Keratinocyte (primary cell): ENCODE results near the gene SPATA20. TPM values are rescaled to one million over a fixed set of nuclear protein-coding genes. Genes with fewer than 3 reads are reported as not detected.

ENCODE experiments used
- DNase-seq: peaks from one replicate; pipeline ENCODE4 v3.0.0-alpha.2; 2011; ENCODE audit warnings: low read depth, missing footprints, low spot score
- FAIRE-seq: peaks from 2 replicates; lab custom pipeline; 2011; peaks lifted over from hg19 to GRCh38; lab: Jason Lieb, UNC
- H2AFZ ChIP-seq: 2 replicates; pipeline ENCODE4 v1.6.0; 2012; ENCODE audit warnings: low read length, control low read depth, inconsistent platforms; ENCODE audit not compliant: control insufficient read depth
- H3K27ac ChIP-seq: 2 replicates; pipeline ENCODE4 v1.5.1; 2011; ENCODE audit warnings: low read length; ENCODE audit not compliant: control insufficient read depth, insufficient read depth
- H3K27me3 ChIP-seq: 3 replicates; pipeline ENCODE4 v1.6.0; 2011; ENCODE audit warnings: low read length; ENCODE audit not compliant: control insufficient read depth, insufficient read depth; ENCODE audit errors: extremely low read depth
- H3K36me3 ChIP-seq, 2 experiments: 2 replicates in 1 of 2; 3 replicates in 1 of 2; pipeline ENCODE4 v1.5.1; 2011; ENCODE audit warnings: low read length in 2 of 2, mild to moderate bottlenecking in 1 of 2; ENCODE audit not compliant: control insufficient read depth in 2 of 2, insufficient read depth in 2 of 2; ENCODE audit errors: extremely low read depth in 1 of 2
- H3K4me1 ChIP-seq: 3 replicates; pipeline ENCODE4 v1.5.1; 2011; ENCODE audit warnings: low read length; ENCODE audit not compliant: control insufficient read depth, insufficient read depth; ENCODE audit errors: extremely low read depth
- H3K4me2 ChIP-seq: 3 replicates; pipeline ENCODE4 v1.6.0; 2011; ENCODE audit warnings: low read depth, low read length; ENCODE audit not compliant: control insufficient read depth, insufficient read depth; ENCODE audit errors: extremely low read depth
- H3K4me3 ChIP-seq, 3 experiments: fragments of 200-600 bp in 1 of 3; sonication (generic) in 1 of 3; 2 replicates in 2 of 3; 3 replicates in 1 of 3; pipeline ENCODE4 v1.5.1; 2011 to 2016; ENCODE audit warnings: low read length in 3 of 3, mild to moderate bottlenecking in 3 of 3, control low read depth in 2 of 3, inconsistent platforms in 1 of 3, low read depth in 1 of 3, mixed read lengths in 1 of 3, mixed run types in 1 of 3, moderate library complexity in 1 of 3; ENCODE audit not compliant: control insufficient read depth in 2 of 3, insufficient read depth in 2 of 3; ENCODE audit errors: extremely low read depth in 1 of 3
- H3K79me2 ChIP-seq: 2 replicates; pipeline ENCODE4 v1.6.0; 2012; ENCODE audit warnings: low read length; ENCODE audit not compliant: control insufficient read depth, insufficient read depth
- H3K9ac ChIP-seq: 3 replicates; pipeline ENCODE4 v1.6.0; 2011; ENCODE audit warnings: low read length; ENCODE audit not compliant: control insufficient read depth, insufficient read depth; ENCODE audit errors: extremely low read depth
- H3K9me1 ChIP-seq: 3 replicates; pipeline ENCODE4 v1.6.0; 2011; ENCODE audit warnings: low read length; ENCODE audit not compliant: control insufficient read depth, insufficient read depth; ENCODE audit errors: extremely low read depth
- H3K9me3 ChIP-seq: 2 replicates; pipeline ENCODE4 v1.5.1; 2012; ENCODE audit warnings: low read depth, low read length; ENCODE audit not compliant: control insufficient read depth
- H4K20me1 ChIP-seq: 3 replicates; pipeline ENCODE4 v1.6.0; 2011; ENCODE audit warnings: low read length; ENCODE audit not compliant: control insufficient read depth, insufficient read depth; ENCODE audit errors: extremely low read depth
- CTCF ChIP-seq, 3 experiments: IDR thresholded peaks in 1 of 3; conservative IDR thresholded peaks in 1 of 3; optimal IDR thresholded peaks in 1 of 3; 2 replicates in 2 of 3; 3 replicates in 1 of 3; pipeline versions ENCODE3 to v1.5.1; 2011; ENCODE audit warnings: low read length in 3 of 3, mild to moderate bottlenecking in 3 of 3, moderate library complexity in 2 of 3, control low read depth in 1 of 3, inconsistent platforms in 1 of 3; ENCODE audit not compliant: insufficient read depth in 2 of 3; ENCODE audit errors: extremely low read depth in 1 of 3
- EZH2 ChIP-seq: IDR thresholded peaks from one replicate; pipeline ENCODE4 v1.6.1; 2012; ENCODE audit warnings: inconsistent platforms, mild to moderate bottlenecking, low read length, moderate library complexity
- dilution Hi-C: fragments of 300-500 bp; cut with MboI; formaldehyde crosslinking; loops from one replicate; pipeline ENCODE4 v1.7.0; 2020; ENCODE audit warnings: low sequenced_read_pairs; ENCODE audit not compliant: extremely low pct_ligation_motif_present
- polyA plus RNA-seq, 5 experiments: library from polyadenylated mRNA; depleted of rRNA in 3 of 5; stranded (reverse) in 3 of 5; stranded (forward) in 1 of 5; unstranded in 1 of 5; fragments of >200 nt; gene quantifications; 1 replicate in 1 of 5; 2 replicates in 3 of 5; 3 replicates in 1 of 5; pipeline versions ENCODE4 v1.2.1 to v1.2.3, GENCODE V29; 2011 to 2012; ENCODE audit warnings: missing spikeins in 2 of 5, low read depth in 1 of 5, low replicate concordance in 1 of 5

Gene SPATA20
- polyA plus RNA-seq, 1 donor (not counting 4 experiments of a cell fraction or from before 2014, with no cell fraction given) = 17.2 TPM

DNA sequence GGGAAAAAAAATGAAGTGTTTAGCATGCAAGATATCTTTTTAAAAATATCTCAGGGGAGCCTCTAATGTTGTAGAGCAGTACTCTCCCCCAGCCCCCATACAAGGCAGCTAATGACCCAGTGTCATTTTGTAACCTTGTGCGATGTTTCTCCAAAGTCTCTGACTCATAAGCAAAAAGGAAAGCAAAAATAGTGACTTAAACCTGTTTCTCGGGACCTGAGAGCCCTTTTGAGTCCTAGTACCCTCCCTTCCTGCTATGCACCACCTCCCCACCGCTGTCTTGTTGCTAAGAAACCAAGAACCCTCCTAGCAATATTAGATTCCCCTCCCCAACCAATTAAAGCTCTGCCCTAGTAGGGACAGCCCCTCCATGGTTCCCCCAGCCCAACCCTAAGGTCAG lies 35.9 kb upstream of the SPATA20 start:
- Histone ChIP-seq H3K9ac (no peak overlapping the region), H3K4me2 (peak overlapping the region; percentile 51), H3K36me3 (no peaks in the 10 kb centered on the region), H3K27ac (no peak overlapping the region), H3K9me1 (no peaks in the 10 kb centered on the region), H3K4me3 (no peak overlapping the region), H3K9me3 (no peaks in the 10 kb centered on the region), H3K79me2 (no peaks in the 10 kb centered on the region), H4K20me1 (no peaks in the 10 kb centered on the region), H3K27me3 (no peaks in the 10 kb centered on the region), H3K4me1 (peaks cover 47% of the 10 kb centered on the region), H2AFZ (no peak overlapping the region)
- dilution Hi-C loops = no loop called here
- DNase-seq (no peak), FAIRE-seq (no peak)
- TF ChIP-seq CTCF (optimal IDR thresholded peaks at IDR 0.05 in 1 of 3, IDR thresholded peaks at IDR 0.05 in 1 of 3, conservative IDR thresholded peaks at IDR 0.05 in 1 of 3; ENCODE audit: extremely low read depth in 1 of 3, insufficient read depth in 2 of 3, low read length in 3 of 3) = no peak
- no peak for TF ChIP-seq EZH2

DNA sequence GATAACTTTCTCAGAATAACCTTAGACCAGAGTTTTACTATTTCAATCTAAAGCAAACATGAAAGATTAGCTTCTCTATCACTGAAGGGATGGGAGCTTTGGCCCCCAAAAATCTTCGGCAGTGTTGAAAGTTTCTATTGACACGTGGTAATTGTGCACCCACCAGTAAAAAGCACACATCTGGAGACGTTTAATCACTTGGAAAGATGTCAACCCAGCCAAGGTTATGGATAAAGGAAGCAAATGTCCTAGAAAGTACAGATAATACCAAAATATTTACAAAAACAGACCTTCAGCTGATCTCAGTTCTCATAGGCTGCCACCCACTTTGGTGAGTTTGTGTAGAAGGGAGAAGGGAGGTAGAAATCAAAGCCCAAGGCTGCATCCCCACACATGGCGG lies 33.5 kb upstream of the SPATA20 start:
- dilution Hi-C loops = no loop called here
- FAIRE-seq = no peak
- Histone ChIP-seq H3K79me2 (peaks cover 2% of the 10 kb centered on the region), H3K9me1 (no peaks in the 10 kb centered on the region), H3K36me3 (no peaks in the 10 kb centered on the region), H3K4me1 (peaks cover 60% of the 10 kb centered on the region), H4K20me1 (no peaks in the 10 kb centered on the region), H3K4me3 (no peak overlapping the region), H3K27ac (no peak overlapping the region), H3K4me2 (no peak overlapping the region), H2AFZ (no peak overlapping the region), H3K9ac (no peak overlapping the region), H3K9me3 (no peaks in the 10 kb centered on the region), H3K27me3 (no peaks in the 10 kb centered on the region)
- TF ChIP-seq CTCF (optimal IDR thresholded peaks at IDR 0.05 in 1 of 3, IDR thresholded peaks at IDR 0.05 in 1 of 3, conservative IDR thresholded peaks at IDR 0.05 in 1 of 3; ENCODE audit: extremely low read depth in 1 of 3, insufficient read depth in 2 of 3, low read length in 3 of 3) = no peak
- no peak for TF ChIP-seq EZH2
- DNase-seq = no peak
